ENCODE measurements around the gene AREG.

The AREG gene

GRCh38 chr4:74504212-74504611, 59.3 kb downstream of the AREG start:
- FAIRE-seq (no peak), DNase-seq (ENCODE audit: low spot score) (no peak)

Measured in RCC 7860 (cell line).